Activated CD4-positive, alpha-beta T cell treated with anti-CD3 and anti-CD28 coated beads, Interleukin-2, amount 50 U/mL, for 4 hours (primary cell): ENCODE measurements around the gene KNL1.
"Not testable (repeated sequence)": the region's sequence is repeated elsewhere in the genome, so short reads cannot be mapped to it uniquely, and the experiment has no call there.

Experiments used
- DNase-seq, 2 experiments: peaks; one replicate each; pipeline ENCODE4 v3.0.0-alpha.2; 2020

KNL1 gene

GRCh38 chr15:40590667-40591050 lies 3.4 kb upstream of the KNL1 start:
- no peak for DNase-seq

GRCh38 chr15:40591389-40591788 lies 2.7 kb upstream of the KNL1 start:
- no peak for DNase-seq

- DNase-seq, result no peak
These were observed 884 bp upstream of the KNL1 start for GRCh38 chr15:40593165-40593564.

DNA sequence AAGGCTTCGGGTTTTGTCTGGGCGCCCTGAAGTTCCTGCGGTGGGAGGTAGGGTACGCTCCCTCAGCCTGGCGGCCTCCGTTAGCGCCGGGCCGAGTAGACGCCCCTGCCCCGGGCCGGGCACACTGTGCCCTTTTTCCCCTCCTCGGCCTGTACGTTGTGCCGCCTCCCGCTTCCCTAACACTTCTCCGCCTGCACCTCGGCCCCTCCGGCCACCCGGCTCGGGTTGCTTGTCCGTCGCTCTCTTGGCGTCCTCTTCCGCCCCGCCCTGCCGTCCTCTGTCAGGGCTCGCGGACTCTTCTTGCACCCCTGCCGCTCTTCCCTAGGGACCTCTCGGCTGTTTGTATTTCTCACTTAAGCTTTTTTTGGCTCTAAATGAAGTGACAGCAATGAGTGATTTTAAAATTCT lies 384 bp downstream of the KNL1 start:
- no peak for DNase-seq

- no peak for DNase-seq
These were observed 1.2 kb downstream of the KNL1 start for GRCh38 chr15:40595219-40595618.

GRCh38 chr15:40595773-40596172 lies 1.7 kb downstream of the KNL1 start:
- no peak for DNase-seq

GRCh38 chr15:40597024-40597423 lies 3.0 kb downstream of the KNL1 start:
- no peak for DNase-seq

GRCh38 chr15:40598126-40598525 lies 4.1 kb downstream of the KNL1 start:
- DNase-seq, result no peak

DNA sequence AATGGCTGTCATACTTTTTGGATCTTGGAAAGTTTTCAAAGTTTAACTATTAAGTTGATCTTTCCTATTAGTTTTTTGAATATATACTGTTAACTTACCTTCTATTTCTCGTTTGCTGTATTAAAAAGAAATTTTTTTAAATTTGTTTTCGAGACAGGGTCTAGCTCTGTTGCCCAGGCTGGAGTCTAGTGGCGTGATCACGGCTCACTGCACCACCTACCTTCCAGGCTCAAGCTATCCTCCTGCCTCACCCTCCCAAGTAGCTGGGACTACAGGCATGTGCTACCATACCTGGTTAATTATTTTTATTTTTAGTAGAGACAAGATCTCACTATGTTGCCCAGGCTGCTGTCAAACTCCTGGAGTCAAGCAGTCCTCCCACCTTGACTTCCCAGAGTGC lies 4.6 kb downstream of the KNL1 start:
- no peak for DNase-seq

GRCh38 chr15:40600956-40601355 lies 6.9 kb downstream of the KNL1 start:
- no peak for DNase-seq

DNA sequence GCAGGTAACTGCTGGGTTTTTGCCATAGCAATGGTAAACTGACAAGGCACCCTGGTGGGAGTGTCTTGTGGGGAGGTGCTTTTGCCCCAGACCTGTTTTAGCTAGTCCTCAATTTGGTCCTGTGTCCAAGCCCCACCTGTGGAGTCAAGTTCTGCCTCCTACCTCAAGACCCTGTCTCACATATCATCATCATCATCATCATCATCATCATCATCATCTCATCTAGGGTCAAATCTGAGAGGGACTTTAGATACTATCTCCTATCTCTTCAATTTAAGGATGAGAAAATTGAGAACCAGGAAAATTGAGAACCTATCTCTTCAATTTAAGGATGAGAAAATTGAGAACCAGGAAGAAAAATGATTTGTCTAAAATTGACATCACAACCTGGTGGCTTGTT lies 9.9 kb downstream of the KNL1 start:
- no peak for DNase-seq

GRCh38 chr15:40613080-40613479 lies 19.0 kb downstream of the KNL1 start:
- DNase-seq, result no peak

DNA sequence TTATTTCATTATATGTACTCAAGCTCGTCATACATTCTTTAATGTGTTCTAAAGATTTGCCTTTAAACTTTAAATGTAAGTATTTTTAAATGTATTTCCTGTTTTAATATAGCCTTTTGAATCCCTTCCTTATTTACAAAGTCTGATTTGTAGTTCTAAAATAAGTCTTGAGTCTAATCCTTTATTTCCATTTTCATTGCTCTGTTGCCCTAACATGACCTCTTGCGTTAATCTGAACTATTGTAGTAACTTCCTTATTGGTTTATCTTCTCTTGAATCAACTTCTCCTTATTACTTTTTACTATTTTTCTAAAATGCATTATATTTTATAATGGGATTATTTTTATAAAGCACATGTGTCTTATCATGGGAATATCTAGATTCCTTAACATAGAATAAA lies 24.0 kb downstream of the KNL1 start:
- no peak for DNase-seq

- no peak for DNase-seq
These were observed 24.9 kb downstream of the KNL1 start for GRCh38 chr15:40618906-40619305.

DNA sequence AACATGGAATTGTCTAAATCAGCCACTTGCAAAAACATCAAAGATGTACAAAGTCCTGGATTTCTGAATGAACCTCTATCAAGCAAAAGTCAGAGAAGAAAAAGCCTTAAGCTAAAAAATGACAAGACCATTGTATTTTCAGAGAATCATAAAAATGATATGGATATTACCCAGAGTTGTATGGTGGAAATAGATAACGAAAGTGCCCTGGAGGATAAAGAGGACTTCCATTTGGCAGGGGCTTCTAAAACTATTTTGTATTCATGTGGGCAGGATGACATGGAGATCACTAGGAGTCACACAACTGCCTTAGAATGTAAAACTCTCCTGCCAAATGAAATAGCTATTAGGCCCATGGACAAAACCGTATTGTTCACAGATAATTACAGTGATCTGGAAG lies 29.3 kb downstream of the KNL1 start:
- DNase-seq, result no peak

GRCh38 chr15:40630313-40630712 lies 36.3 kb downstream of the KNL1 start:
- no peak for DNase-seq

- DNase-seq, result no peak
These were observed 39.1 kb downstream of the KNL1 start for GRCh38 chr15:40633178-40633577.

GRCh38 chr15:40637221-40637745 lies 43.2 kb downstream of the KNL1 start:
- no peak for DNase-seq

DNA sequence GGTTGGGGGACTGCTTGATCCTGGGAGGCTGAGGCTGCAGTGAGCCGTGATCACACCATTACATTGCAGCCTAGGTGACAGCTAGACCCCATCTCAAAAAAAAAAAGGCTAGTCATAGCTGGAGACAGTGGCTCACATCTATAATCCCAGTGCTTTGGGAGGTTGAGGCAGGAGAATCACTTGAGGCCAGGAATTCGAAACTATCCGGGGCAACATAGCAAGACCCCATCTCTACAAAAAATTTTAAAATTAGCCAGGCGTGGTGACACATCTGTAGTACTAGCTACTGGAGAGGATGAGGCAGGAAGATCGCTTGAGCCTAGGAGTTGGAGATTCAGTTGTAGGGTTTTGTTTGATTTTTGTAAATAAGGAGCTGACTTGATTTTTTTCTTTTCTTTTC lies 45.6 kb downstream of the KNL1 start:
- DNase-seq, result no peak

DNA sequence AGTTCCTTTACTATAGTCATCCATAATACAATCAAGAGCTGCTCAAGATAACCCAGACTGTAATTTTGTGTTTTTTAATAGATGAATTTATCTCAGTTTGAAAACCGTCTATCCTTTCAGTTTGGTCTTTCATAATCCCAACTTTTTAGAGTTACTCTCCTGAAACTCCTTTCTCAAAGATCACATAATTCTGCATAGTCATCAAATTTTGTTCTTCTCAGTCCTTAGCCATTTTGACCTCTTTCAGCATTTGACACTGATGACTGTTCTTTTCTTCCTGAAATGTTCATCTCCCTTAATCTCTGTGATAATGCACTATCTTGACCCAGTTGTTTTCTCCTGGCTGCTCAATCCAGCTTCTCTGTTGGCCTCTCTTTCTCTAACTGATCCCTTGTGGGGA lies 53.5 kb downstream of the KNL1 start:
- no peak for DNase-seq

DNA sequence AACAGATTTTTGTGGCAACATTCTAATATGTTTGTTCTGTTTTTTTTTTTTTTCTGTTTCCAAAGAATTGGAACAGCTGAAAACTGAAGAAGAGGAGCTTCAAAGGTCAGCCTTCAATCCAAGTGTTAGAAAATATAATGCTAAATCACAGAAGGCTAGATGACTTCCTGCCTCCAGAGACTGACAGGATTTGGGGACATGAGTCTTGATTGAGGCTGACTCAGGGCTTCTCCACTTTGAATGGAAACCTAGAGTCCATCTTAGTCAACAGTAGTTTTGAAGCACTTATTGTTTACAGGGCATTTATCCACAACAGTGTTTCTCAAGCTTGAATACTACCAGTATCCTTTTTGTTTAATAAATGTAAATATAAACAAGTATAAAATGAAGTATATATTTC lies 56.4 kb downstream of the KNL1 start:
- no peak for DNase-seq

DNA sequence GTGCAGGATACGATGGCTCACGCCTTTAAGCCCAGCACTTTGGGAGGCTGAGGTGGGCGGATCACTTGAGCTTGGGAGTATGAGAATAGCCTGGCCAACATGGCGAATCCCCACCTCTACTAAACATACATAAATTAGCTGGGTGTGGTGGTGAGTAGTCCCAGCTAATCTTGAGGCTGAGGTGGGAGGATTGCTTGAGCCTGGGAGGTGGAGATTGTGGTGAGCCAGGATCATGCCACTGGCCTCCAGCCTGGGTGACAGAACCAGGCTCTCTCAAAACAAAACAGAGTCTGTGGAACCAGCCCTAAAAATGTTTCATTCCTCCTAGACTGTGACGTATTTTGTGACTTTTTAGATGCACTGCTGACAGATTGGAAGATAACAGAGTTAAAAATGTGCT lies 66.6 kb downstream of the KNL1 start:
- DNase-seq, result no peak

DNA sequence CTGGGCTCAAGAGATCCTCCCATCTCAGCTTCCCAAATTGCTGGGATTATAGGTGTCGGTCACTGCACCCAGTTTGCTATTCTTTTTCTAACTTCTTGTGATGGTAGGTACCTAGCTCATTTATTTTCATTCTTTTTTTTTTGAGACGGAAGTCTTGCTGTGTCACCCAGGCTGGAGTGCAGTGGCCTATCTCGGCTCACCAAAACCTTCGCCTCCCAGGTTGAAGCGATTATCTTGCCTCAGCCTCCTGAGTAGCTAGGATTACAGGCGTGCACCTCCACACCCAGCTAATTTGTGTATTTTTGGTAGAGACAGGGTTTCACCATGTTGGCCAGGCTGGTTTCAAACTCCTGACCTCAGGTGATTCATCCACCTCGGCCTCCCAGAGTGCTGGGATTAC lies 70.9 kb downstream of the KNL1 start:
- DNase-seq, result no peak

GRCh38 chr15:40676290-40676689 lies 82.2 kb downstream of the KNL1 start:
- not testable (repeated sequence) for DNase-seq

DNA sequence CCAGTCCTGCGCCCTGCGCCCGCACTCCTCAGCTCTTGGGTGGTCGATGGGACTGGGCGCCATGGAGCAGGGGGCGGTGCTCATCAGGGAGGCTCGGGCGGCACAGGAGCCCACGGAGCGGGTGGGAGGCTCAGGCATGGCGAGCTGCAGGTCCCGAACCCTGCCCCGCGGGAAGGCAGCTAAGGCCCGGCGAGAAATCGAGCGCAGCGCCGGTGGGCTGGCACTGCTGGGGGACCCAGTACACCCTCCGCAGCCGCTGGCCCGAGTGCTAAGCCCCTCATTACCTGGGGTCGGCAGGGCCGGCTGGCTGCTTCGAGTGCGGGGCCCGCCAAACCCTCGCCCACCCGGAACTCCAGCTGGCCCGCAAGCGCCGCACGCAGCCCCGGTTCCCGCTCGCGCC lies 82.9 kb downstream of the KNL1 start:
- not testable (repeated sequence) for DNase-seq

- DNase-seq, result no peak
These were observed 86.1 kb downstream of the KNL1 start for GRCh38 chr15:40680151-40680550.
